ENCODE results near the gene CCDC88C.

Gene CCDC88C

DNA sequence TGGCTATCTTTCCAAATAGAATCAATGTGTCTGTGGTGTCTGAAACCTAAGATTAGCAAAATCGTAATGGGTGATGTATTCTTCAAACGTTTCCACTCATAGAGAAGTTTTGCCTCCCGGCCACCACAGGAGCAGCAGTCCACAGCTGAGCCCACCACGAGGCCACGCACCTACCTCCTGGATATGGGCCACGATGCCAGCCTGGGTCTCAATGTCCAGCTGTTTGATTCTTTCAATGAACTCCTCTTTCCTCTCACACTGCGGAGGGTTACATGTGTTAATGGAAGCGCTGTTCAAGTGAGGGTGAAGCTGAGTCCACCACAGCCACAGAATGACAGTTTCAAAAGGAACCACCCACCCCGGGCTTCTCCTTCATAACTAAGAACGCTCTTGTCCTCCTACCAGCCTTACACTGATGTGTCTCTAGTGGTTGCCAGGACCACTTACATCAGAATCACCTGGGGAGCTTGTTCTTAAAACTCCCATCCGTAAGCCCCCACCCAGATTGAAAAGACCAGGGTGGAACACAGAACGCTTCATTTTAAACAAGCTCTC, 75.3 kb downstream of the CCDC88C start:
- no peak for DNase-seq

DNA sequence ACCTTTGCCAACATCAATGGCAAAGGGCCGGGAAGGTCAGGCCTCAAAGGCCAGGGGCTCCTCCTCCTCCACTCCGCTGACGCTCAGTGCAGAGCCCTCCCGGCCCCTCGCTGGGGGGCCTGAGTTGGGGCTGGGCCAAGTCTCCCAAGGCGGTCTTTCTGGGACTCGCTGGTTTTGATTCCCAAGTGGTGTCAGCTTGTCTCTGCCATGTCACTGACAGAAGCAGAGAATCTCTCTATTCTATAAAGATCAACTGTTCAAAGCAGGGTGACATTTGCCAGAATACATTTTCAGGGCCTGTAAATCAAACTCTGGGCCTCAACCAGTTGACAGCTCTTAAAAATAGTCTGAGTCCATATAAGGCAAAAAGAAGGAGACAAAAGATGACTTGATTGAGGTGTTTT, 75.9 kb downstream of the CCDC88C start:
- no peak for DNase-seq

DNA sequence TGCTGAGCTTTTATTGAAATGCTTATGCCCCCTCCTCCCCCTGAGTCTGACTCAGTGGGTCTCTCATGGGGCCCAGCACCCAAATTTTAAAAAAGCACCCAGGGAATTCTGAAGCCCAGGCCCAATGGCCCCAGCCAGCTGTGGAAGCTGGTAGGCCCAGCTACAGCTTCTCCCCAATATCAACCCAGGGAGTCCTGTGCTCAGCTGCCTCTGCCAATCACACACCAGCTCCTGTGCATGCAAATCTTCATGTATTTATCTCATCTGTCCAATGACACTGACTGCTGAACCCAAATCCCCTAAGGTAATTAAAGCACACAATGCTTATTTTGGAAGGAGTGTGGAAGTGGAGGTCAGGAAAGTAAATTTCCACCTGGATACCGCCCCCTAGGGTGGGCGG, 76.3 kb downstream of the CCDC88C start:
- DNase-seq = no peak

GRCh38 chr14:91339671-91340369, 77.8 kb downstream of the CCDC88C start:
- no peak for DNase-seq

DNA sequence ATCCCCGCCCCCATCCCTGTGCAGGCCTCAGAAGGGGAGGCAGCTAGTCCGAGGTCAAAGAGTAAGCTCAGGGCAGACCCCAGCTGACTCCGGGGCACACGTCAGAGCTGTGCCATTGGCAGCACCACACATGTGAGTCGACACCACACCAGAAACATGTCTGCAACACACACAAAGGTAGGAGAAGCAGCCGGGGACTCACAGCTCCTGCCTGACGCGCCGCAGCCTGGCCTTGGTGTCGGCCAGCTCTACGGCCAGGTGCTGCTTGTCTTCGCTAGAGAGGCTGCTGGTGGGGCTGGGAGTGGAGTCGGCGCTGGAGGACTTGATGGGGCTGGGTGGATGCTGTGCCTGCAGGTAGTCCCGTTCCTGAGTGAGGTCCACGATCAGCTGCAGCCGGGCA, 78.5 kb downstream of the CCDC88C start:
- DNase-seq = no peak

DNA sequence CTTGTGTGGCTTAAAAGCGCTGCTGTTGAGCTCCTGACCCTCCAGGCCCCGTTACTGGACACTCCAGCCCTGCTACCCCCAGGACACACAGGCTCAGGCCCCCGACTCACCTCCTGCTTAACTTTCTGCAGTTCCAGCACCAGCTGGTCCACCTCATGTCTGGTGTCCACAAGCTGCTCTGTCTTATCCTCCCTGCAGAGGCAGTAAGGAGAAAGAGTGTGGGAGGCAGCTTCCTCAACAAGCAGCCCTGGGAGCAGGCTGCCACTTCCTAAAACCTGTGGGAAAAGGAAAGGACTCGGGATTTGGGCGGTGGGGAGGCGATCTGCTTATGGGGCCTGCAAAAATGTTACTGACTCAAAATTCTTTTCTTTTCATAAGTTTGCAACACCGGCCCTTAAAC, 79.2 kb downstream of the CCDC88C start:
- DNase-seq = no peak

GRCh38 chr14:91337699-91338335, 79.8 kb downstream of the CCDC88C start:
- no peak for DNase-seq

DNA sequence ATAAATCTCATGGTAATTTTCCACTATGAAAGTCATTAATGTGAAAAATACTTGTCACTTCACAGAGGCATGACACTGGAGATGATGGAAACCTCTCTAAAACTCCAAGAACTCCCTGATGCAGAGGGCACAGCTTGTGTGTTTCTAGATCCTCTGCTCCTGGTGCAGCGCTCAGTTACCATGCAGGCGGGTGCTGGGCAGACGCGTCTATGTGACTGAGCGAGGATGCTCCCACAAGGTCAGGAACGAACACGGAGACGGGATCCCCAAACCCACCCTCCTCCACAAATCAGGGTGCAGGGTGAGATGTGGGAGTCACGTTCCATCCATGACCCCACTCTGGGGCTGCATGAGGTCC, 81.5 kb downstream of the CCDC88C start:
- DNase-seq = no peak

DNA sequence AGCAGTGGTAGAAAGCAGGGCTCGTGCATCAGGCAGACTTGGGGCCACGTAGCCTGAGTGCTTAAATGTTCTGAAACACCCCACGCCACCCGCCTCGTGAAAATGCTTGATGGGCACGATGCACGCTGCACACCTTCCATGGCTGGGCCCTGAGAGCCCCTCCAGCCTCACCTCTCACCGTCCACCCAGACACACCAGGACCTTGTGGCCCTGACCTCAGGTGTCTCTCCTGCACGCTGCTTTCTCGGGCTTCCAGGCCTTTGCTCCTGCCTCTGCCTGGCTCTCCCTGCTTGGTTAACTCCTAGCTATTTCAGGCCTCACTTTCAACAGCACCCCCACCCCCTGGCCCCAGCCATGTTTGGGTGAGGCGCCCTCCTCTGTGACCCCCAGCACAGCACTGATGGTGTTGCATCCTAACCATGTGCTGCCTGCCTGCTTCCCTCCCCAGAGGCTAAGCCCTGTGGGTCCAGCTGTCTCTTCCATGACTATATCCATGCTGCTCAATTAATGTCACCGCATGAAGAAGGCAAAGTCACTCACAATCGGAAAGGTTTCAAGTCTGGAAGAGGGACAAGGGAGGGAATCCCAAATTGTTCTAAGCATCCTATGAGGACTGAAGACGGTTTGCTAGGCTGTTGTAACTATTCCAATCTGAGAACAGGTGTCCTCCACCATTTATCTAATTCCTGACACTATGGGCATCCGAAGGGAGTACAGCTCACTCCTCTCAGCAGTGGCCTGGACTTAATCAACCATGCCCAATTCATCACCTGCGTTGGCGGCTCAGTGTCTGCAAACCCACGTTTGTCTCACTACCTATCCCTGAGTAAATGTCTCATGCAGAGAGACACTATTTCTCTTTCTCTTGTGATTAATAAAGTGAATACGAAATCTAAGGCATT, 82.2 kb downstream of the CCDC88C start:
- no peak for DNase-seq

DNA sequence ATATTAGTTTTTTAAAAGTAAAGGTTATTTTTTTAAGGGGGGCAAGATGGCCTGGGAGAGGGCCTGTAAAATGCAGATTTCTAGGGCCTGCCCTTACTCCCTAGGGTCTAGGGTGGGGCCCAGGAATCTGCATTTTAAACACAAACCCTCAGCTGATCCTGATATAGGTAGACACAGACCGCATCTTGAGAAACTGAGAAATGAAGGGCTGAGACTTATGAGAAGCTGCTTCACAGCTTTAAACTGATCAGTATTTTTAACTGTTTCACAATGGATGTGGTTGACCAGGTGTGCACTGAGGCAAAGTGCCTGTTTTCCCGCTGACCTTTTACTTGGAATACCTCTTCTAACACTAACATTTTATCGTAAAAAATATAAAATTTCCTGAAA, 84.0 kb downstream of the CCDC88C start:
- DNase-seq = no peak

DNA sequence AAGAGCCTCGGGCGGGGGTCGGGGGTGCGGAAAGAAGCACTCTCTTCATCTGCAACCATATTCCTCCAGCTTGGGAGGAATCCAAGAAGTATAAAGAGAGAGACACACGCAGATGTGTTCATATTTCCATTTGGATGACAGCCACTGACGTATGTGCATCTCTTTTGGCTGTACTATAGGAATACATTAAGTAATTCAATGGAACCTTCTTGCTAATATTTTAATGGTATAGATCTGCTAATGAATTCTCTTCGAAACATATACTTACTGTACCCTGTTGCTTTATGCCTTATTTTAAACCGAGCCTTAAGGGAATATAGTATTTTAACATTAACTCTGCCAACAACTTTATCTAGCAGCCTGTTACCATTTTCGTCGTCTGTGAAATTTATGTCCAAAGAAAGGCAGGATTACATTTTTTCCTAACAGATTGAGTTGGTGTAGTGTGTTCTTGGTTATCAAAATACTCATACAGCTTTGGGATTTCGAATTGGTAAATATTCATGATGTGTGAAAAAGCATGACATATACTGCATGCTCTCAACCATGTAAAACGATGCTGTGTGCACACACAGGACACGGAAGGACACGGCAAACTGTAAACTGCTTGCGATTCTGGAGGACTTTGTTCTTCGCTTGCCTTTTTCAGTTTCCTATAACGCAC, 84.5 kb downstream of the CCDC88C start:
- DNase-seq = peak; percentile 86

GRCh38 chr14:91332171-91332985, 85.2 kb downstream of the CCDC88C start:
- peak; percentile 61 for DNase-seq

- no peak for DNase-seq
Measured at GRCh38 chr14:91331721-91332120, 85.9 kb downstream of the CCDC88C start.

DNA sequence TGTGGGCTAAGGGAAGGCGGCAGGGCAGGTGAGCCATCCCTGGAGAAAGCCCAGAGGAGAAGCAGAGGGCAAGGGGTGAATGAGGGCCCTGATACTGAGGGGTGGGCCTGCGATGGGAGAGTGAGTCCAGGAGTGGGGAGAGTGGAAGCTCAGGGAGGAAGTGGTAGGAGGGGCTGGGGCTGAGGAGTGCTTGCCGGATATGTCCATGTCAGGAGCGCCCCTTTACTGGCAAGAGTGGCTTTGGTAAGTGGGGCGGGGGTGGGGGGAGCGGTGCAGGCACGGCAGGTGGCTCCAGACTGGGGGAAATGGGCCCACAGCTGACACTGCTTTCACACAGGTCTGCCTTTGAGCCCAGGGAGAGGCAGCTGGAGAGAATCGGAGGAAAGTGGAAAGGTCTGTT, 86.8 kb downstream of the CCDC88C start:
- no peak for DNase-seq

- no peak for DNase-seq
Measured at GRCh38 chr14:91330096-91330696, 87.4 kb downstream of the CCDC88C start.

GRCh38 chr14:91329486-91330014, 88.1 kb downstream of the CCDC88C start:
- DNase-seq = no peak

- no peak for DNase-seq
Measured at GRCh38 chr14:91328313-91329050, 89.1 kb downstream of the CCDC88C start.

DNA sequence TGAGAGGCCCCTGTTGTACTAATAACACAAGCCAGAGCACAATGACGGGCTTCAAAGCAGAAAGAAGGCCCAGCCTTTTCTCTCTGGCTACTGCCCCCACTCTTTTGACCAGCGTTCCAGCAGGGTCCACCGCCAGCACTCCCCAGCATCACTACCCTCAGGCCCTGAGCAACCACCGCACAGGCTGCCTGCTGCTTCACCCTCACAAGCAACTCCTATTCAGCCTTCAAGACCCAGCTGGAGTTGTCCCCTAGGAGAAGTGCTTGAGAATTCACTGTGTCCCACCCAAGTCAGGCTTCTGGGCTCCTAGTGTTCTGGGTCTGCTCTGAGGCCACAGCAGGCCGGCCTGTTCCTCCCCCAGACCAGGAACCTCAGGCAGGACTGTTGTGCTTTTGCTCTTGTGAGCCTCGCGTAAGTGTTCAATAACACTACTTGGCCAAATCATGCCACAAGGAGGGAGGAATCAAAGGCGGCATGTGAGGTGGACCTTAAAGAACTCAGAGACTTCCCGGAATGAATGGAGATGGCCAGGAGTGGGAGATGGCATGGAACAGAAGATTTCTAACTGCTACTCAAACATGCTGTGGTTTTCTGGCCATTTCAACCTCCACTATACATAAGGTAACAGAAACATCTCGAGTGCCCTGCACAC, 89.8 kb downstream of the CCDC88C start:
- no peak for DNase-seq

GRCh38 chr14:91327250-91327595, 90.4 kb downstream of the CCDC88C start:
- no peak for DNase-seq

All from NCI-H1694 treated with DMSO at 0.1 percent for 48 hours (cell line).